SK-N-MC (cell line): ENCODE measurements around the gene NRCAM.
A peak's percentile ranks its signal among the peaks of the same experiment; 100 is the strongest.

Experiments
- DNase-seq: peaks from one replicate; pipeline ENCODE4 v3.0.0-alpha.2; 2011; ENCODE audit warnings: low read depth, low spot score
- H3K27ac ChIP-seq: fragments of 200-600 bp; sonication (generic); 2 replicates; pipeline ENCODE4 v1.5.1; 2016; ENCODE audit warnings: mixed run types
- H3K36me3 ChIP-seq: fragments of 200-600 bp; sonication (generic); 2 replicates; pipeline ENCODE4 v1.6.1; 2017; ENCODE audit warnings: antibody characterized with exemption, low read length, mixed read lengths; ENCODE audit not compliant: insufficient read depth
- H3K4me3 ChIP-seq: fragments of 200-600 bp; sonication (generic); 2 replicates; pipeline ENCODE4 v1.5.1; 2016
- H3K9ac ChIP-seq: fragments of 200-600 bp; sonication (generic); 2 replicates; pipeline ENCODE4 v1.8.0; 2017; ENCODE audit warnings: mixed run types, mixed read lengths; ENCODE audit not compliant: insufficient read length
- H3K9me3 ChIP-seq: fragments of 200-600 bp; sonication (generic); 2 replicates; pipeline ENCODE4 v1.6.1; 2017; ENCODE audit warnings: low read depth, mild to moderate bottlenecking, antibody characterized with exemption, low read length, moderate library complexity, mixed read lengths
- EZH2 ChIP-seq: fragments of 200-600 bp; sonication (generic); IDR thresholded peaks from one replicate; pipeline ENCODE4 v1.6.1; 2017; ENCODE audit warnings: antibody characterized with exemption
- FOXP2 ChIP-seq: optimal IDR thresholded peaks from 2 replicates; pipeline ENCODE3; 2011; ENCODE audit warnings: mild to moderate bottlenecking, moderate library complexity; ENCODE audit not compliant: insufficient read depth; ENCODE audit errors: extremely low read length, control extremely low read depth
- POLR2AphosphoS5 ChIP-seq: IDR thresholded peaks from 2 replicates; pipeline ENCODE4 v1.6.1; 2012; ENCODE audit warnings: mild to moderate bottlenecking, low read depth, low read length, borderline replicate concordance

NRCAM gene

DNA sequence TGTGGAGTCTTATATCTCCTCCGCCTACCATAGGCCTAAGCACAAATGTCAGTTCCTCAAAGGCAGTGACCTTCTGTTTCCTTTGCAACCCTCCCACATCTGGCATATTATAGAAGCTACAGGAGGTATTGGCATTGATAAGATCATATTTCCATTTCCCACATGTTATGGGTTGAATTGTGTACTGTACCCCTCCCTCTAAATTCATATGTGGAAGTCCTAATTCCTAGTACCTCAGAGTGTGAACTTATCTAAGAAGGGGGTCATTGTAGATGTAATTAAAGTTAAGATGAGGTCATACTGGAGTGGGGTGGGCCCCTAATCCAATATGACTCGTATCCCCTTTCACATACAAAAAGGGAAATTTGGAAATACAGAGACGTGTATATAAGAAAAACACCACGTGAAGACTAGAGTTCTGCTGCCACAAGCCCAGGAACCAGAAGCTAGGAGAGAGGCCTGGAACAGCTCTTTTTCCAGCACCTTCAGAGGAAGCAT, 320.0 kb downstream of the NRCAM start:
- no peak for DNase-seq
- no peak for TF ChIP-seq FOXP2
- TF ChIP-seq POLR2AphosphoS5 = no peak
- TF ChIP-seq EZH2 = no peak
- H3K27ac ChIP-seq = no peak overlapping the region
- no peaks in the 10 kb centered on the region for H3K9me3 ChIP-seq
- no peak overlapping the region for H3K9ac ChIP-seq
- no peak overlapping the region for H3K4me3 ChIP-seq
- no peaks in the 10 kb centered on the region for H3K36me3 ChIP-seq

DNA sequence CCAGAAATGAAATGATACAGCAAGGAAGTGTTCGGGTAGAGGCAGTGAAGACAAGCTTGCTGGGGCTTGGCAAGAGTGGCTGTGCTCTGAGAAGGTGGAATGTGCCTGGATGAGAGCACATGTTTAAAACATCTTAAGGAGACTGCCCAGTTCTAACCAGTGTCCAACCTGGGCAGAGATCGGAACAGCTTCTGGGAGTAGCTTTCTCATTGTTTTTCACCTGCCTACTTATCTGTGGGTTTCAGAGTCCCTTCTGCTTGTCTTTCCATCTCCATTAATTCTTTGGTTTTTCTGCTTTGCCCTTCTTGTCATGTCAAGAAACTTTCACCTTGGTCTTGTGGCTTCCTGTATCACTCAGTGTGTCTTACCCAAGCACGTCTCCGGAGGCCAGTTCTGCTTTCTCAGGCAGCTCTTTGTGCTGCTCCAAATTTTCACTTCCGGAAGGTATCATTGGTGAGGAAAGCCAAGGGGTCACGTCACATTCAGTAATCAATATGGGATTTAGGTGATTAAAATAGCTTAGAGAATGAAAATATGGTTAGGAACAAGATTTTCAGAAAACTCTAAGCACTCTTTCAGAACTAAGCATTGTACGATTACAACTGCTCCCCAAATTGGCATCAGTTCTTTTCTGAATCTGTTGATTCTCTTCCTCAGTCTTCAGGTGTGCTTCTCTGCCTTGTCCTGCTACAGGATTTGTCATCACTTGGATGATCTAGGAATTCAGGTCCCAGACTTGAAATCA, 320.6 kb downstream of the NRCAM start:
- no peak overlapping the region for H3K27ac ChIP-seq
- no peaks in the 10 kb centered on the region for H3K36me3 ChIP-seq
- no peak overlapping the region for H3K4me3 ChIP-seq
- no peak for DNase-seq
- no peak overlapping the region for H3K9ac ChIP-seq
- TF ChIP-seq POLR2AphosphoS5 = no peak
- no peak for TF ChIP-seq FOXP2
- no peak for TF ChIP-seq EZH2
- H3K9me3 ChIP-seq = no peaks in the 10 kb centered on the region

DNA sequence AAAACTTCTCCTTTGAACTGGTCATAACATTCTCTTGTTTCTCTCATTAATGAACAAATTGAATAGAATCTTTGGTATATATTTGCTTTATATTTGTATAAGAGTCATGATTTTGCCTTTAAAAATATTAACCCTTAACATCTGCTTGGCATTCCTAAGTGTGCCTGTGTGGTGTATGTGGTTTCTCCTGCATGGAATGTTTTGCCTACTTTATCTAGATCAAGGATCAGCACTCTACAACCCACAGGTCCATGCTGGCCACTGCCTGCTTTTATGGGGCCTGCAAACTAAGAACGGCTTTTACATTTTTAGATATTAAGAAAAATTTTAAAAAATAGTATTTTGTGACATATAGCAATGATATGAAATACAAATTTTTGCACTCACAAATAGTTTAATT, 321.8 kb downstream of the NRCAM start:
- H3K4me3 ChIP-seq = no peak overlapping the region
- no peaks in the 10 kb centered on the region for H3K36me3 ChIP-seq
- no peak overlapping the region for H3K9ac ChIP-seq
- DNase-seq = no peak
- TF ChIP-seq FOXP2 (no peak), POLR2AphosphoS5 (no peak), EZH2 (no peak)
- H3K27ac ChIP-seq = no peak overlapping the region
- no peaks in the 10 kb centered on the region for H3K9me3 ChIP-seq

DNA sequence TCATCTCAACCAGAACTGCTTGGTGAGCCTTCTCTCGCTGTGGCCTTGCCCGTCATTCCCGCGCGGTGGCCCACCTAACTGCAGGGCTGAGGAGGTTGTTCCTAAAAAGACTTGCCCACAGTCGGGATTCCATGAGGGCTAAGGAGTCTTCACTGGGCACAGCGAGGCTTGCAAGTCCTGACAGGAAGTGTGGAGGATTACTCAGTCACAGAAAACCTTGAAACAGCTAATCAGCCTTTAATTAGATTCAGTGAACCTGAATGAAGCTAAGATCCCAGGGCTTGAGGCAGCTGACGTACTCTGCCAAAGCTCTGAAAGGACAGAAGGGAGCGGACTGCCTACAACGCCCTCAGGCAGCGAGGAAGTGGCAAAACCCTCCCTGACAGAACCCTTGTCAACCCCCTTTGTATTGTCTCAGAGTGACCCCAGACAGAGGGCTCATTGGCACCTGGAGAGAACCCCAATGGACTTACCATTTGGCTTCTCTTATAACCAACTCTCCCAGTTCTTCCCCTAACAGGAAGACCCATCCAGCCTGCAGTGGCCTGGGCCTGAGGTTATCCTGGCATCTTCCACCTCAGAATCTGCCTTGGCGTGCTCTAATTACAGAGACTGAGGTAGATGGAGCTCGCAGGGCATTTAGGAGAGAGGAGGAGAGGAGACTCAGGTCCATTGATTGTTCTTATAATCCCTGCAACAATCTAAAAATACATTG, 323.5 kb downstream of the NRCAM start:
- no peak overlapping the region for H3K27ac ChIP-seq

DNA sequence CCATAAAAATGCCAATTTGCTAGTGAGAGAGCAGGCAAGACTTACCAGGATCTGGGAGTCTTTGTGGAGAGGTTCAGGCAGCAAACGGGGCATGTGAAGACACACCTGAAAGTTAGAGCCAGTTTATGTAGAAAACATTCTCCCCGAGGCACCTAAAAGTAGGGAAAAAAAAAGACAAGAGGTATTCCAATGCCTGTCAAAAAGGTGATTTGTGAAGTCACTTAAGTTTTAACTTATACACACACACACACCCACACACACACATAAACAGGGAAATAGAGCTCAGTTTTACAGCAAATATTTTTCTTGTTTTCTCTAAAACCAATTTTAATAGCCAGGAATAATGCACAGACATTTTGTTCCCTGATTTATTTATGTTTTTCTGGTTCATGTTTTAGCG, 326.0 kb downstream of the NRCAM start, which contains the start of gene LAMB4:
TSS of gene LAMB4 (minus strand) at position 101 of the 400 bp plus-strand sequence. CDS start 7,197 bp downstream, outside the sequence.
- Histone ChIP-seq H3K27ac (peak within 1 kb of the TSS; percentile 43), H3K9ac (no peak within 1 kb of the TSS), H3K36me3 (no peaks in the 10 kb centered on the region), H3K4me3 (no peak within 1 kb of the TSS), H3K9me3 (no peaks in the 10 kb centered on the region)
- no peak for DNase-seq
- TF ChIP-seq POLR2AphosphoS5 (no peak), EZH2 (no peak), FOXP2 (no peak)

More for the DNA sequence above, 323.5 kb downstream of the NRCAM start:
- Histone ChIP-seq H3K4me3 (no peak overlapping the region), H3K36me3 (no peaks in the 10 kb centered on the region), H3K9ac (no peak overlapping the region), H3K9me3 (no peaks in the 10 kb centered on the region)
- TF ChIP-seq EZH2 = no peak
- TF ChIP-seq FOXP2 = no peak
- TF ChIP-seq POLR2AphosphoS5 = no peak
- DNase-seq = no peak

DNA sequence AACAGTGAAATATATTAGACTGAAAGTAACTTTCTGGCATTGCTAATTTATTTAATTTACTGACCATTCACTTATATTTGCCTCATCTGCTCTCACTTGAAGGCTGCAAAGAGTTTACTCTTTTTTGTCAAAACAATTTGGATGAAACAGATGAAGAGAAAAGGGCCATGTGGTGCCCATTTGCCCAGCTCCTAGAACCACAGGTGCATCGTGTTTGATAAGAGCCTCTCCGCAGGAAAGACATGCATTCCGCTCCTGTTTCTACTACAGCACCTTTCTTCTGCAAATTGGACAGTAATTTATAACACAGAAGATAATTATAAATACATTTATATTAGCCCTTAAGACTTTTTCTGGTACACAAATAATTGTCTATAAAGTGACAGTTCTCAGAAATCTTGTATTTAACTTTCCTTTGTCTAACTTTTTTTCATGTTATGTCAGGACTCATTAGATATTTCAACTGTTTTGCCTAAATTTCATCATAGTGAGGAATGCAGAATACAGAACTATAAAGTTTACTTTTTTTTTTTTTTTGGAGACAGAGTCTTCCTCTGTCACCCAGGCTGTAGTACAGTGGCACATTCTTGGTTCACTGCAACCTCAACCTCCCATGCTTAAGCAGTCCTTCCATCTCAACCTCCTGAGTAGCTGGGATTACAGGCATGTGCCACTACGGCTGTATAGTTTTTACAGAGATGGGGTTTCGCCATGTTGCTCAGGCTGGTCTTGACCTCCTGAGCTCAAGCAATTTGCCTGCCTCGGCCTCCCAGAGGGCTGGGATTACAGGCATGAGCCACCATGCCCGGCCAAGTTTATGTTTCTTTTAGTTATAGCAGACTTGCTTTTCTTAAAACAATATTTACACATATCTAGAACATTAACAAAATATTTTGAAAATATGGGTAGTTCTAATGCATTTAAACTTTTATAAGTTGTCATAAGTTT, 326.9 kb downstream of the NRCAM start:
- no peak overlapping the region for H3K9ac ChIP-seq
- no peaks in the 10 kb centered on the region for H3K9me3 ChIP-seq
- H3K27ac ChIP-seq = no peak overlapping the region
- DNase-seq = no peak
- no peak overlapping the region for H3K4me3 ChIP-seq
- no peaks in the 10 kb centered on the region for H3K36me3 ChIP-seq
- TF ChIP-seq FOXP2 (no peak), POLR2AphosphoS5 (no peak), EZH2 (no peak)

DNA sequence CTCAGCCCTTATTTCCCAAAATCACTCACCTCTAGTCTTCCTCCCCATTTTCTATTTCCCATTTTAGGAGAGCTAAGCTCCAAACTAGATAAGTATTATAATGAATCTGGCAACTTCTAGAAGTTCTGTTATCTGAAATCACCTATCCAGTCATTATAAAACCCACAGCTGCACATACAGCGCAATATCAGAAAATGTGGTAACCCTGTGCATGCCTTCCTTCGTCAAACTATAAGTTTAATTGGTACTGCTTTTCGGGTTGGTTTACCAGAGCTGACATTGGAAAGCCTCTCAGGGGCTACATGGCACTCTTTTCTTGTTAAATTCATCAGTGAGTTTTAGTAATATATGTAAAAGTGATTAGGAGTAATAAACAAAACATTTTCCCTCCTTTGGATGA, 327.7 kb downstream of the NRCAM start:
- DNase-seq = no peak
- Histone ChIP-seq H3K4me3 (no peak overlapping the region), H3K9ac (no peak overlapping the region), H3K9me3 (no peaks in the 10 kb centered on the region), H3K36me3 (no peaks in the 10 kb centered on the region), H3K27ac (no peak overlapping the region)
- no peak for TF ChIP-seq FOXP2
- no peak for TF ChIP-seq POLR2AphosphoS5
- TF ChIP-seq EZH2 = no peak

DNA sequence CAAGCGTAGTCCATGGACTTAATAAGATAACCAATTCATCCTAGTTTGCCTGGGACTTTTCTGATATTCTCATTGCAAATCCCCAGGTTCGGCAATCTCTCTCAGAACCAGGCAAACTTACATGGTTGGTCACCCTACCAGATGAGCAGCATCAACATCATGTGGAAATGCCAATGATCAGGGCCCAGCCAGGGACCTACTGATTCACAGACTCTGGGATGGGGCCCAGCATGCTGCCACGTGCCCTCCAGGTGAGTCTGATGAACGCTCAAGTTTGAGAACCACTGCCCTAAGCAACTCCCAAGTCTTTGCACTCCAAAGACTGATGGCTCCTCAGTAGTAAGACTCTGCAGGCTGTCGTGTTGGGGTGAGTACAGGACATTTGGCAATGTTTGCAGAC, 328.8 kb downstream of the NRCAM start:
- DNase-seq = no peak

More for the DNA sequence above, 328.8 kb downstream of the NRCAM start:
- H3K9me3 ChIP-seq = no peaks in the 10 kb centered on the region
- H3K4me3 ChIP-seq = no peak overlapping the region
- no peak overlapping the region for H3K27ac ChIP-seq
- H3K36me3 ChIP-seq = no peaks in the 10 kb centered on the region
- TF ChIP-seq FOXP2 = no peak
- TF ChIP-seq POLR2AphosphoS5 = no peak
- H3K9ac ChIP-seq = no peak overlapping the region
